Measurements from ENCODE around the gene PAK5.

The PAK5 gene

DNA sequence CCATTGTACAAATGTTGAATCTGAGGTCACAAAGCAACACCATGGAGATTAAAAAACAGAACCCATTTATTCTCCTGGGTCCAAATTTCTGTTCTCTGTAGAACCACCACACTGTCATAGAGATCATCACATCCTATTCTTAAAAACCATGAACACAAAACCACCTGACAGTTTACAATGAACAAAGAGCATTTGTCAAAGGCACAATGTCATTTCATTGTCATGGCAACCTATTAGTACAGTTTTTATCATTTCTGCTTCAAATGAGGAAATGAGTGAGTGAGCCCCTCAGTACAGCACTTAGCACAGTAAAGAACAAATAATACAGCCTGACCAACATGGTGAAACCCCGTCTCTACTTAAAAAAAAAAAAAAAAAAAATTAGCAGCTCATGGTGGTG, 347.6 kb downstream of the PAK5 start:
- Histone ChIP-seq H3K4me3 (no peak overlapping the region), H3K4me2 (no peak overlapping the region), H3K27ac (no peak overlapping the region), H3K9me3 (replicated peaks in 1 of 11) (peaks cover 0 to 16% (median 0%) of the 10 kb centered on the region in 11 experiments; a peak in 3 of 22 replicates), H4K20me1 (no peaks in the 10 kb centered on the region), H3K4me1 (peaks cover 8 to 20% (median 10%) of the 10 kb centered on the region in 10 experiments), H3K36me3 (no peaks in the 10 kb centered on the region), H3K9ac (no peak overlapping the region), H3K27me3 (no peaks in the 10 kb centered on the region)
- TF ChIP-seq Cebpa-rat (IDR thresholded peaks at IDR 0.05), result no peak

DNA sequence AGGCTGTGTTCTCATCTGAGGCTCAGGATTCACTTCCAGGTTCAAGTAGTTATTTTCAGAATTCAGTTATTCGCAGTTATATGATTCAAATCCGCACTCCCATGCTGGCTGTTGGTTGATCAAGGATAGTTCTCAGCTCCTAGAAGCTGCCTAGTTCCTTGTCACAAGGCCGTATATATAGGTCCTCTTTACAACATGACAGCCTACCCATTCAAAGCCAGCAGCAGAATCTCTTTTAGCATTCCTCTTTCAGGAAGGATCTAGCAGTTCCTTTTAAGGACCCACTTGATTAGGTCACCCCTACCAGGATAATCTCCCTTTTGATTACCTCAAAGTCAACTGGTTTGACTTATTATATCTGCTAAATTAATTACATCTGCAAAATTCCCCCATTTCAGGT, 348.2 kb downstream of the PAK5 start:
- Histone ChIP-seq H3K4me2 (no peak overlapping the region), H3K27me3 (no peaks in the 10 kb centered on the region), H3K4me1 (peaks cover 8 to 27% (median 13%) of the 10 kb centered on the region in 10 experiments), H4K20me1 (no peaks in the 10 kb centered on the region), H3K27ac (no peak overlapping the region), H3K36me3 (0 out of 22 replicates have a peak, but pooled peaks cover 0 to under 1% (median 0%) of the 10 kb centered on the region in 11 experiments), H3K9ac (no peak overlapping the region), H3K9me3 (replicated peaks in 1 of 11) (peaks cover 0 to 12% (median 3%) of the 10 kb centered on the region in 11 experiments; a peak in 9 of 22 replicates), H3K4me3 (no peak overlapping the region)
- no peak for TF ChIP-seq Cebpa-rat (IDR thresholded peaks at IDR 0.05)

- Histone ChIP-seq H4K20me1 (no peaks in the 10 kb centered on the region), H3K9me3 (replicated peaks in 1 of 11) (peaks cover 0 to 9% (median 4%) of the 10 kb centered on the region in 11 experiments; a peak in 7 of 22 replicates), H3K4me3 (no peak overlapping the region), H3K4me2 (no peak overlapping the region), H3K4me1 (peaks cover 8 to 31% (median 14%) of the 10 kb centered on the region in 10 experiments), H3K36me3 (0 out of 22 replicates have a peak, but pooled peaks cover 0 to 2% (median 0%) of the 10 kb centered on the region in 11 experiments), H3K9ac (no peak overlapping the region), H3K27ac (no peak overlapping the region), H3K27me3 (no peaks in the 10 kb centered on the region)
- no peak for TF ChIP-seq Cebpa-rat (IDR thresholded peaks at IDR 0.05)
Observed at GRCh38 chr20:9490161-9490560, 348.7 kb downstream of the PAK5 start.

GRCh38 chr20:9488063-9488462, 350.8 kb downstream of the PAK5 start:
- Histone ChIP-seq H3K36me3 (0 out of 22 replicates have a peak, but pooled peaks cover 0 to 2% (median 0%) of the 10 kb centered on the region in 11 experiments), H3K4me2 (peak overlapping the region; percentile 3 to 72 (median 63); a peak in 21 of 22 replicates), H3K9ac (no peak overlapping the region), H3K27me3 (no peaks in the 10 kb centered on the region), H3K9me3 (replicated peaks in 1 of 11) (peaks cover 0 to 11% (median 4%) of the 10 kb centered on the region in 11 experiments; a peak in 7 of 22 replicates), H3K27ac (no peak overlapping the region), H3K4me1 (peaks cover 8 to 52% (median 20%) of the 10 kb centered on the region in 10 experiments), H4K20me1 (no peaks in the 10 kb centered on the region), H3K4me3 (no peak overlapping the region)
- no peak for TF ChIP-seq Cebpa-rat (IDR thresholded peaks at IDR 0.05)
